Kidney capillary endothelial cell (primary cell): Measurements from ENCODE around the gene MRFAP1.
"Not testable (repeated sequence)": the region's sequence is repeated elsewhere in the genome, so short reads cannot be mapped to it uniquely, and the experiment has no call there.

Source experiments
- DNase-seq: peaks from one replicate; pipeline ENCODE4 v3.0.0-alpha.2; 2018; ENCODE audit warnings: low spot score

Gene MRFAP1

DNA sequence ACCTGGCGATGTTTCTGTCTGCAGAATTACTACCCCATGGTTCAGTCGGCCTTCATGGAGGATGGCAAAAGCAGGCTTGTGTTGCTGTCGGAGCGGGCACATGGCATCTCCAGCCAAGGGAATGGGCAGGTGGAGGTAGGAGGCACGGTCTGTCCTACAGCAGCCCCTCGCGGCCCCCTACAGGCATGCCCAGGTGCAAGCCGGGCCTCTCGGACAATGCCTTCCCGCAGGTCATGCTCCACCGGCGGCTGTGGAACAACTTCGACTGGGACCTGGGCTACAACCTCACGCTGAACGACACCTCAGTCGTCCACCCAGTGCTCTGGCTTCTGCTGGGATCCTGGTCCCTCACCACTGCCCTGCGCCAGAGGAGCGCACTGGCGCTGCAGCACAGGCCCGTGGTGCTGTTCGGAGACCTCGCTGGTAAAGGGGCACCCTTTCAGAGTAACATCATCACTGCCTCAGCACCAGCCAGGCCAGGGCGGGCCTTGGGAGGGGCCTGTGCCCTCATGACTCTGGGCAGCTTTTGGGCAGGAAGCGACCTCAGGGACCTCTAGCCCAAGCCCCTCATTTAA, 29.5 kb upstream of the MRFAP1 start:
- DNase-seq, result no peak

DNA sequence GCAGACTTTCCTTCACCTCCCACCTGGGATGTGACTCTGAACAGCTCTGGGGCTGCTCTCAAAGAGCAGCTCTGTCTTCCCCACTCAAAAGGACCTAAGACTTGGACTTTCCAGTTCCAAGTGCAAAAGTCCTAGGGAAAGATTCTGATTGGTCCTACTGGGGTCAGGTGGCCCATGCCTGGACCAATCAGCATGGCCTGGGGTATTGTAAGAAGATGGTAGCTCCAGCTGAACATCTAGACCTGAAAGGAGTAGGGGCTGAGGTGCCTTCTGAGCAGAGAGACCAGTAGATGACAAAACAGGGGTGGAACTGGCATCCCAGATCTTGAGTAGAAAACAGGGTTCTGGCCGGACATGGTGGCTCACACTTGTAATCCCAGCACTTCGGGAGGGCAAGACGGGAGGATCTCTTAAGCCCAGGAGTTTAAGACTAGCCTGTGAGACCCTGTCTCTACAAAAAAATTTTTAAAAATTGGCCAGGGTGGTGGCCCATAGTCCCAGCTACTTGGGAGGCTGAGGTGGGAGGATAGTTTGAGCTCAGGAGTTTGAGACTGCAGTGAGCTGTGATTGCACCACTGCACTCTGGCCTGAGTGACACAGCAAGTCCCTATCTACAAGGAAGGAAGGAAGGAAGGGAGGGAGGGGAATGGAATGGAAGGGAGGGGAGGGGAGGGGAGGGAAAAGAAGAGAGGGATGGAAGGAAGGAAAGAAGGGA, 27.4 kb upstream of the MRFAP1 start:
- DNase-seq, result no peak

DNA sequence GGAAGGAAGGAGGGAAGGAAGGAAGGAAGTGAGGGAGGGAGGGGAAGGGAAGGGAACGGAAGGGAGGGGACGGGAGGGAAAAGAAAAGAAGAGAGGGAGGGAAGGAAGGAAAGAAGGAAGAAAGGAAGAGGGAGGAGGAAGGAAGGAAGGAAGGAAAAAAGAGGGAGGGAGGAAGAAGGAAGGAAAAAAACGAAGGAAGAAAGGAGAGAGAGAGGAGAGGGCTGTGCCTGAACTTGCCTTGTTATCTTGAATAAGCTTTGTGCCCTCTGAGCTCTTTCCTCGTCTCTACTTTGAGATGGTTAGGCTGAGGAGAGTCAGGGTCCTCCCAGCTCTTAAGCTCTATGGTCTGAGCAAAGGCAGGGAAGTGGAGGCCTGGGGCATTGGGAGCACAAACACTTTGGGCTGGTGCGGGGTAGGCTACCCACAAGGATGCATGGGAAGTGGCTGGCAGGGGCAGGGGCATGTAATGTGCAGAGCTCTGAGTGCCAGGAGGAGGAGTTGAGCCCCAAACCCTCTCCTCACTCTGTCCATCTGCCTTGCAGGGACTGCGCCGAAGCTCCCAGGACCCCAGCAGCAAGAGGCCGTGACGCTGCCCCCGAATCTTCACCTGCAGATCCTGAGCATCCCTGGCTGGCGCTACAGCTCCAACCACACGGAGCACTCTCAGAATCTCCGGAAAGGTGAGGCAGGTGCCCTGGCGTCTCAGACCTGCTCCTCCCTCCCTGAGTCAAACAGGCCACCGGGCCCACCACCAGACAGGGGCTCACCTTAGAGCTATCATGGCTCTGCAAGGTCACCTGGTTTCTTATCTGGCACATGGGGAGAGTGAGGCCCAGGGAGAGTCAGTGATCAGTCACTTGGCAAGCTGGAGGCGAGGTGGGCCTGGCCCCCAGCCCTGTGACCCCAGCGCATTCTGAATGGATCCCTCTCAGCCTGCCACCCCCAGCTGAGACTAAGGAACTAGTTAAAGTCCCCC, 26.5 kb upstream of the MRFAP1 start:
- no peak for DNase-seq

DNA sequence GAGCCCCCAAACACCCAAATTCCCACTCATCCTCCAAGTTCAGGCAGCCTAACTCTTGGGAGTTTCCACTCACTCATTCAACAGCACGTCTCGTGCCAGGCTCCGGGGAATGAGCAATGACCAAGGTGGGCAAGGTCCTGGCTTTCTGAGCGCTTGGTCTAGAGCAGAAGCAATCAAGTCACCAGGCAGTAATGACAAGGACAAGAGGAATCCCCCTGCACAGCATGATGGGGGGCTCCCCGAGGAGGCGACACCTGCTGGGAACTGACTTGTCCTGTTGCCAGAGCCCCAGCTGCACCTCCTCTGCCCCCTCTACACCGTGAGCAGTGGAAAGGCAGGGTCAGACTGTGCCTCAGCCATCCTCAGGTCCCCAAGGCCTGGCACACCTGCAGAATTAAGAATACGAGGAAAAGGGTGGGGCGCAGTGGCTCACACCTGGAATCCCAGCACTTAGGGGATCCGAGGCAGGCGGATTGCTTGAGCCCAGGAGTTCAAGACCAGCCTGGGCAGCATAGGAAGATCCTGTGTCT, 25.7 kb upstream of the MRFAP1 start:
- no peak for DNase-seq

DNA sequence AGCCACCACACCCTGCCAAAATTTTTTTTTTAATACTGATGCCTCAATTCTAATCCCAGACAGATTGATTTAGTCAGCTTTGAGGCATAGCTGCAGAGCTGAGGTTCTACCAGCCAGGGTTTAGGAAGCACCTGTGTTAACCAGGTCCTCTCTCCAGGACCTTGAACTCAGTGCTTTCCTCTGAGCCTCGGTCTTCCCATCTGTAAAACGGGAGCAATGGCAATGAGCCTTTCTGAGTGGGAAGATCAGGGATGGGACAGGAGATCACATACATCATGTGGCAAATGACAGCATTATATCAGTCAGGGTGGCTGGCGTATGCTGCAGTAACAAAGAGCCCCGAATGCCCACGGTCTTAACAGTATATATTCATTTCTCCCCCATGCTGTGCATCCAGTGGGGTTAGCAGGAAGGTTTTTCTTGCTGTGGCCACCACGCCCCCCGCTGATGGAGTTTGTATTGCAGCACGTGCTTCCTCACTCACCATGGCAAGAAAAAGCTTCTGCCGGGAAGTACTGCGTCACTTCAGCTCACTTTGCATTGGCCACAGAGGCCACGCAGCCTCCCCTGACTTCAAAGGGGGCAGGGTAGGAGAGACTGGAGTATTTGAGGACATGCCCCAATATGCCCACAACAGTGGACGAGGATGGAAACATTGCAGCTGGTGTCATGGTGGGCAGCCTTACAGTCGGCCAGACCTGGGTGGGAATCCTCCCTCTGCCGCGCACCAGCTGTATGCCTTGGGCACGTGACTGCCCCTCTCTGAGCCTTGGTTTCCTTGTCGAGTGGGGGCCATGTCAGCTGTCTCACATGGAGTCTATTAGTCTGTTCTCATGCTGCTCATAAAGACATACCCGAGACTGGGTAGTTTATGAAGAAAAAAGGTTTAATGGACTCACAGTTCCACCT, 24.1 kb upstream of the MRFAP1 start:
- DNase-seq, result no peak

DNA sequence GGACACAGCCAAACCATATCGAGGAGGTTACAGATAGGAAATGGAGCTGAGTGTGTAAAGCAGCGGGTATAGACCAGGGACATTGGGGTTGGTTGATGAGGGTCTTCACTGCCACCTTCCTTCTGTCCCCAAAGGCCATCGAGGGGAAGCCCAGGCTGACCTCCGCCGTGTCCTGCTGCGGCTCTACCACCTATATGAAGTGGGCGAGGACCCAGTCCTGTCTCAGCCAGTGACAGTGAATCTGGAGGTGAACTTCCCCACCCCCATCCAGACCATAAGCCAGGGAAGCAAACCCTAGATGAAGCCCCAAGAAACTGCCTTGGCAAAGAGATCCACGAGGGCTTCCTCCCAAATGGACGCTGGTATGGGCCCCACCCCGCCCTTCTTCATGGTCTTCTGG, 23.2 kb upstream of the MRFAP1 start:
- DNase-seq, result no peak

DNA sequence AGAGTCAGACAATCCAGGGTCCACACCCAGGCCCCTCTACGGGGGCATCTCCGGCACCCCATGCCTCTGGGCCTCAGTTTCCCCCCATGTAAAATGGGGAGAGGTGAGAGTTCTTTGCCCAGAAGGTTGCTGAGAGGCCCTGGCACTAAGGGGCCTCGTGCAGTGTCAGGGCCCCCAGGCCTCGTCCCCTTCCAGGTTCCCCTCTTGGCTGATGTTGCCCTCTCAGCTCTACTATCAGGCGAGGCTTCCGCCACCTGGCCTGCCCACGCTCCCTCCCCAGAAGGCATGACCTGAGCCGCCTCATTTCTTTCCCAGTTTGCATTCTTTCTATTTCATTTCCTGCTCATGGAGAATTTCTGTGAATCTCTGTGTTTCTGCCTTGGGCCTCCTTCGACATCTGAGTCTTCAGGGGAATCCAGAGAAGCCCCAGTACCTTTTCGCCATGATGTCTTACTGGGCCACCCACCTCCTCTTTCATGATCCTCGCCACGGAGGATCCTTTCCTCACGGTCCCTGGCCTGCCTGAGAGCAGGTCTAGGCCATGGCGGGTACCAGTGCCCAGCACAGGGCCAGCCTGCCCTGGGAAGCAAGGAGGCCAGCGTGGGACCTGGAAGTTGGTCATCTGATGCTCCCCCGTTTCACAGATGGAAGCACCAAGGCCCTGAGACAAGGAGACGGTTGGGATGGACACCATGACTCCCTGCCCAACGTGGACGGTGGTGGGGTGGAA, 21.9 kb upstream of the MRFAP1 start:
- no peak for DNase-seq

DNA sequence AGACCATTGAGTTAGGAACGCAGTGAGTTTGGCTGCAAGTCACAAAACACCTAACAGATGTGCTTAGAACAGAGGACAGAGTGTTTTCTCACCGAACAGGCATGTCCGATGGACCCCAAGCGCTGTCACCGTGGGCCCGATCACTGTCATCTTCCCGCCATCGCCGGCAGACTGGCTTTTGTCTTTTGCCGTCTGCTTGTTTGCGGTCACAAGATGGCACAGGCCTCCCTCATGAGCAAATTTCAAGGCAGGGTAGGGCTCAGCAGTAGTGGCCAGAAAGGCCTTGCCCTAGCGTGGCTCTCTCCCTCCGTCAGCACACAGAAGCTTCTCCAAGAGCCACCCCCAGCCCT, 21.4 kb upstream of the MRFAP1 start:
- no peak for DNase-seq

DNA sequence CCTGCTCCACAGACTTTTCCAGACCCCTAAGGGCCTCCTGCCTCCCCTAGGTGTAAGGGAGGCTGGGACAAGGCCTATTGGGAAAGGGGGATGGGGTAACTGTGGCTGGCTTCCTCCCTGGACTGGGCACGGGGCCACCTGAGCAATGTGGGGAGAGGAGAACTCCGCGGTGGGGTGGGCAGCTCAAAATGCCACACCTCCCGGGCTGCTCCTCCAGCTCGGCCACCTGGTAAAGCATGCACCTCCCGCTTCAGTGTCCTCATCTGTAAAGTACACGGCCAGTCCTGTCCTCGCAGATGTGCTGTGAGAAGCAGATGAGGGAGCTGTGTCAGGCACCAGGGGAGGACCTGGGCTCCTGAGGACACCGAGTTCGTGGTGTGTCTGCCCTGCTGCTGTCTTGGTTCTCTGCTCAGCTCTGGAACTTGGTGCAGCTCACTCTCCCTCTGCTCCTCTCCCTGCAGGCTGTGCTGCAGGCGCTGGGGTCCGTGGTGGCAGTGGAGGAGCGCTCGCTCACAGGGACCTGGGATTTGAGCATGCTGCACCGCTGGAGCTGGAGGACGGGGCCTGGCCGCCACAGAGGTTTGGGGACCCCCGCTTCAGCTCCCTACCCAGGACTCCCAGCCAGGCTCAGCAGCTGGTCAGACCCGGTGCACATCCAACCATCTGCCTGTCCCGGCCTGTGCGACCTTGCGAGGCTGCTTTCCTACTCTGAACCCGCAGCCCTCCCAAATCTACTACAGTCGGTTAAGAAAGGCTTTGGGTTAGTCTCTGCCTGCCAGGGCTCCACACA, 20.8 kb upstream of the MRFAP1 start:
- no peak for DNase-seq

DNA sequence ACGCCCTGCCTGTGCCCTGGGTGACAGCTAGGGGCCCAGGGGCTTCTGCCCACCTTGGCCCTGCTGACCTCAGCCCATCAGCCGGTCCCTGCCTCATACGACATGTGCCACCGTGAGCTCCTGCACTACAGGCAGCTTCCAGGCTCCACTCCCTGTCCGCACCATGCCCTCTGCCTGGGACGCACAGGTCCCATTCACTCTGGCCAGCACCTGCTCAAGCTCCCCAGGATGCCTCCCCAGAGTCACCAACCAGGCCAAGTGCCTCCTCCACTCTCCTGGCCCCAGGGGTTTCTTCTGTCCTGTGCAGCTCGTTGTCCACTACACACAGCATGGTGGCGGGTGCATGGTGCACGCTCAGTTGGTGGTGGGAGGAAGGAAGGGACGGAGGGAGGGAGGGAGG, 20.2 kb upstream of the MRFAP1 start:
- no peak for DNase-seq

DNA sequence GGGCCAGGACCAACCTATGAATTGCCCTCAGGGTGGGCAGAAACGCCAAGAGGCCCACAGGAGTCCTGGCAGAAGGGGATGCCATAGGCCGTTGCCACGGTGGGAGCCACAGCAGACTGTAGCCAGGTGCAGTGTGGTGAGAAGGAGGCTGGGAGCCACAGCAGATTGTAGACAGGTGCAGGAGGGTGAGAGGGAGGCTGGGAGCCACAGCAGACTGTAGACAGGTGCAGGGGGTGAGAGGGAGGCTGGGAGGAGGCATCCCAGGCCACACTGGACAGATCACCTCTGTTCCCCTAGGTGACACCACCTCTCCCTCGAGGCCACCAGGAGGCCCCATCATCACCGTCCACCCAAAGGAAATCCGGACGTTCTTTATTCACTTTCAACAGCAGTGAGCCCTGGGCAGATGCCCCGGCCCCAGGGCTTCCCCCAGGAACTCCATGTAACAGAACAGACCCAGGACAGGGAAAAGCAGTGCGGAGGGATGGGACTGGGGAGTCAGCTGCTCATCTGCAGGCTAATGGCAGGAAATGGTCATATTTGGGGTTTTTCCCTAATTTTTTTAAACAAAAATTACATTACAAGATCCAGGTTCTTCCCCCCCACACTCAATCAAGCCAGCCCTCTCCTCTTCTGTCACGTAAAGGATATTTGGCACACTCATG, 19.5 kb upstream of the MRFAP1 start:
- no peak for DNase-seq

DNA sequence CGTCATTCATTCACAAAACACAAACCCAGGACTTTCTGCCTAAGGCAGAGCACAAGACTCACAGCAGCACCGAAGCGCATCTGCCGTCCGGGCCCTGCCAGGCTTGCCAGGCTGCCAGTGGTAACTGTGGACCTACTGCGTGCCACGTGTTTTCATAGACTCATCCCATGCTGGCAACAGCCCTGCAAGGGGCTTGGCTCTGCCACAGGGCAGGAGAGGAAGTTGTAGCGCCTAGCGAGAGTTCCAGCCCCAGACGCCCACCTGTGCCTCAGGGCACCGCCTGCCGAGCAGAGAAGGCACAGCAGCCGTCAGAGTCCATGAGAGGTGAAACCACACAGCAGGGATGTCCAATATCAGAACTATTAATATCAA, 18.9 kb upstream of the MRFAP1 start:
- DNase-seq, result no peak

DNA sequence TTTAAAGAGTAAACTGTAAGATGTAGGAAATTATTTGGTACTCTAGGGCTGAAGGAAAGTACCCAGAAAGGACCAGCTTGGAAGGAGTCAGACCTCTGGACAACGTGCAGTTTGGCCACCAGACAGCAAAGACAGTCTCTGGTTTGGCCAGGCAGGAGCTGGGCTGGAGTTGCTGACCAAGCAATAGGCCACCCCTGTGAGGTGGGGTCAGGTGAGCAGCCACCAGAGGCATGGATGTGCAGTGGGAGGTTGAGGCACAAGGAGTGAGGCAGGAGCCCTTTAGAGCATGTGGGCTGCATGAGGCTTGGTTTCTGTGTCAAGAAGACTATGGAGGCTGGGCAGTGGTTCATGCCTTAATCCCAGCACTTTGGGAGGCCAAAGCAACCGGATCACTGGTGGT, 17.7 kb upstream of the MRFAP1 start:
- no peak for DNase-seq

DNA sequence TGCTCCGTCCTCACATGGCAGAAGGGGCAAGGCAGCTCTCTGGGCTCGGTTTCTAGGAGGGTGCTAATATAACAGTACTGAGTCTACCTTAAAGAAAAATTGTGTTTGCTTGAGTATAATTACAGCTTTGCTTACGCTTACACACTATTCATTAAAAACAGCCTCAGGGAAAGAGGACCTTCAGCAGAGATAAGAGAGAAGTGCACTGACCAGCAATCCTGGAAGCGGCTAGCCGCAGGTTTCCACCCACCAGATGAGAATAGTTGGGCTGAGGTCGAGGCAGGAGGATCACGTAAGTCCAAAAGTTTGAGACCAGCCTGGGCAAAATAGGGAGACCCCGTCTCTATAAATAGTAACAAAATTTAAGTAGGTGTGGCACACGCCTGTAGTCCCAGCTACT, 15.2 kb upstream of the MRFAP1 start:
- no peak for DNase-seq

DNA sequence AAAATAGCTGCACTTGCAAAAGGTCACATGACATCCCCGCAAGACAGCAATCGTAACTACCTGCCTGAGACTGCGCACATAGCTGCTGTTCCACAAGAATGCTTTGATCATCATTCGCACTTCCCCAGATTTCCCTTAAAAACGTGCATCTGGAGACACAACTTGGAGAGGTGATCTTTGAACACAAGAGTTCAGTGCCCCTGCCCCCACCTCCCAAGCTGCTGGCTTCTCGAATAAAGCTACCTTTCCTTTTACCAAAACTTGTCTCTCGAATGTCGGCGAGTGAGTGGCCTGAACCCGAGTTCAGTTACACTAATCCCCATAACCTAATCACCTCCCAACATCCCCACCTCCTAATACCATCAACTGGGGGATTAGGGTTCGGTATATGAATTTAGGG, 14.4 kb upstream of the MRFAP1 start:
- no peak for DNase-seq

DNA sequence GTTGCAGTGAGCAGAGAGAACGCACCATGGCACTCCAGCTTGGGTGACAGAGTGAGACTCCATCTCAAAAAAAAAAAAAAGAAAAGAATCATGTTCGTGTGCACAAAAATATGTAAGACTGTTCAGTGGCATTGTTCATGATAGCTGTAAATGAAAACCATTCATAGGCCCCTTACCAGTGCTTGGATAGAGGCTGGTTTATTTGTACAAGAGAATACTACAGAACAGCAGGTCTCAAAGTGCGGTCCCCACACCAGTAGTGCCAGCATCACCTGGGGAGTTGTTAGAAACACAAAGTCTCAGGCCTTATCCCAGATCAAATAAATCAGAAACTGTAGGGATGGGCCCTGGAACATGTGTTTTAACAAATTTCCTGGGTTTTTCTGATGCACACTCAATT, 12.7 kb upstream of the MRFAP1 start:
- DNase-seq, result no peak

DNA sequence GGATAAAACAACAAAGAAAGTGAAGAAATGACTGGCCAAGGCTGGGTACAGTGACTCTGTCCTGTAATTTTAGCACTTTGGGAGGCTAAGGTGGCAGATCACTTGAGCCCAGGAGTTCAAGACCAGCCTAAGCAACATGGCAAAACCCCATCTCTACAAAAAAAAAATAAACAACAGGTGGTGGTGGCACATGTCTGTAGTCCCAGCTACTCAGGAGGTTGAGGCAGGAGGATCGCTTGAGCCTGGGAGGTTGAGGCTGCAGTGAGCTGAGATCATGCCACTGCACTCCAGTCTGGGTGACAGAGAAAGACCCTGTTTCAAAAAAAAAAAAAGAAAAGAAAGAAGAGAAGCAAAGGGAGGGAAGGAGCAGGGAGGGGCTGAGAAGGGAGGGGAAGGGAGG, 12.0 kb upstream of the MRFAP1 start:
- not testable (repeated sequence) for DNase-seq

DNA sequence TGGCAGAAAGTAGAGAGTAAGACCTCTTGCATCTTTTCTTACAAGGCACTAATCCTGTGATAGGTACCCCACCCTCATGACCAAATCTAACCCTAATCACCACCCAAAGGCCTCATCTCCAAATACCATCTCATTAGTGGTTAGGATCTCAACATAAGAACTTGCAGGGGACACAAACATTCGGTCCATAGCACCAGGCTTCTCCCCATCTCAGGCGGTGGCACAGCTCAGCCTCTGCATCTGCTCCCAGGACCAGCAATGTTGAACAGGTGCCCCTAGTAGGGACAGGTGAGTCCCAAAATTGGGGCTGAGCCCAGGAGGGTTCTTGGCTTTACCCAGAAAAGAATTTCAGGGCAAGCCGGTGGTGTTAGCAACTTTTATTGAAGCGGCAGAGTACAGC, 8.4 kb upstream of the MRFAP1 start:
- DNase-seq, result no peak

DNA sequence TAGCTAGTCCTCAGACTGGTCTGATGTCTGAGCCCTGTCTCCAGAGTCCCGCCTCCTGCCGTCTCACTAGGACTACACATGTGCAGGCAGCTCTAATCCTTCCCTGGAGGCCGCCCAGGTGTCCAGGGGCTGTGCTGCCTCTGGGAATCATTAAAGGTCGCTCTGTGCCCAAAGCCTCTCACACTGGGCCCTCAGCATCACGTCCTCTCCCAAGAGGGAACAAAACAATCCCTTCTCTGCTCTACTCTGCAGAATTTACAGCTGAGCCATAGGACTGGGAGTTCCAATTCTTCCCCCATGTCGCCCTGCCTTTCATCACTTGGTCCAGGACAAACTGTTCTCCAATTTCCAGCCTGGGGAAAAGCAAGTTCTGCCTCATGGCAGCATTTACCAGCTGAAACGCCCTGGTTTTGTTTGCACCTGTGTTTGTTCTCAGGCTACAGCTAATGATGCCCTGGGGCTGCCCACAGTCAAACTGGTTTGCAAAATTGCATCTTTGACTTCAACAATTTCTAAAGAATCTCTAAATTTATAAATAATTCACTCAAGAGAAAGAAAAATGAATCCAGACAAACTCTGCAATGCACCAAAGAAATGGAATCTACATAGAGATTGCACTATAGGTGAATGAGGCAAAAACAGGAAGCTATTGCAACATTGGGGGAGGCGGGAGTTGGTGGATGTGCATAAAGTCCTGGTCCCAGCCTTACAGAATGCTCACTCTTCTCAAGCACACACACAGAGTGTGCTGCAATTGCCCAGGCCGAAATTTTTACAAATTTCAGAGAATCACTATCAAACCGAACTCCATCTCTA, 7.2 kb upstream of the MRFAP1 start:
- no peak for DNase-seq
